ENCODE measurements around the gene MED10. TPM values are rescaled to one million over a fixed set of nuclear protein-coding genes. Genes with fewer than 3 reads are reported as not detected.

Gene MED10
- total RNA-seq, 1 donor from 2014 or later, result 29.4 TPM

- Mint-ChIP-seq H3K4me1 (no peaks in the 10 kb centered on the region), H3K27me3 (ENCODE audit: low read depth) (peaks cover 22% of the 10 kb centered on the region), H3K27ac (ENCODE audit: unreplicated experiment) (no peak overlapping the region), H3K36me3 (ENCODE audit: low read depth) (no peaks in the 10 kb centered on the region), H3K9me3 (no peaks in the 10 kb centered on the region), H3K4me3 (no peak overlapping the region)
- no peak for DNase-seq (ENCODE audit: low read depth, low spot score)
- no peak for TF ChIP-seq CTCF (conservative IDR thresholded peaks at IDR 0.05)
Observed at GRCh38 chr5:6419340-6419852, 41.0 kb upstream of the MED10 start.

GRCh38 chr5:6418679-6419276 is 40.4 kb upstream of the MED10 start:
- Mint-ChIP-seq H3K4me1 (no peaks in the 10 kb centered on the region), H3K27me3 (ENCODE audit: low read depth) (peaks cover 24% of the 10 kb centered on the region), H3K27ac (ENCODE audit: unreplicated experiment) (no peak overlapping the region), H3K9me3 (no peaks in the 10 kb centered on the region), H3K36me3 (ENCODE audit: low read depth) (no peaks in the 10 kb centered on the region), H3K4me3 (no peak overlapping the region)
- TF ChIP-seq CTCF (conservative IDR thresholded peaks at IDR 0.05), result no peak
- no peak for DNase-seq (ENCODE audit: low read depth, low spot score)

GRCh38 chr5:6417657-6418056 is 39.3 kb upstream of the MED10 start:
- no peak overlapping the region for H3K27ac Mint-ChIP-seq (ENCODE audit: unreplicated experiment)
- no peaks in the 10 kb centered on the region for H3K9me3 Mint-ChIP-seq
- no peaks in the 10 kb centered on the region for H3K36me3 Mint-ChIP-seq (ENCODE audit: low read depth)
- no peak for DNase-seq (ENCODE audit: low read depth, low spot score)
- H3K4me3 Mint-ChIP-seq, result no peak overlapping the region
- no peaks in the 10 kb centered on the region for H3K4me1 Mint-ChIP-seq
- peaks cover 28% of the 10 kb centered on the region for H3K27me3 Mint-ChIP-seq (ENCODE audit: low read depth)
- no peak for TF ChIP-seq CTCF (conservative IDR thresholded peaks at IDR 0.05)

GRCh38 chr5:6412811-6413210 is 34.5 kb upstream of the MED10 start:
- H3K27ac Mint-ChIP-seq (ENCODE audit: unreplicated experiment), result no peak overlapping the region
- H3K9me3 Mint-ChIP-seq, result no peaks in the 10 kb centered on the region
- H3K4me3 Mint-ChIP-seq, result no peak overlapping the region

GRCh38 chr5:6411141-6411540 is 32.8 kb upstream of the MED10 start:
- TF ChIP-seq CTCF (conservative IDR thresholded peaks at IDR 0.05), result no peak
- no peak overlapping the region for H3K4me3 Mint-ChIP-seq
- H3K27me3 Mint-ChIP-seq (ENCODE audit: low read depth), result peaks cover 34% of the 10 kb centered on the region
- H3K9me3 Mint-ChIP-seq, result no peaks in the 10 kb centered on the region
- no peak overlapping the region for H3K27ac Mint-ChIP-seq (ENCODE audit: unreplicated experiment)
- H3K36me3 Mint-ChIP-seq (ENCODE audit: low read depth), result no peaks in the 10 kb centered on the region
- peaks cover 3% of the 10 kb centered on the region for H3K4me1 Mint-ChIP-seq
- no peak for DNase-seq (ENCODE audit: low read depth, low spot score)

More at GRCh38 chr5:6412811-6413210, 34.5 kb upstream of the MED10 start:
- TF ChIP-seq CTCF (conservative IDR thresholded peaks at IDR 0.05), result no peak
- peaks cover 24% of the 10 kb centered on the region for H3K27me3 Mint-ChIP-seq (ENCODE audit: low read depth)
- no peaks in the 10 kb centered on the region for H3K36me3 Mint-ChIP-seq (ENCODE audit: low read depth)
- H3K4me1 Mint-ChIP-seq, result no peaks in the 10 kb centered on the region
- DNase-seq (ENCODE audit: low read depth, low spot score), result no peak
